GM12878 (cell line): ENCODE measurements around the gene ERN1. TPM values are rescaled to one million over a fixed set of nuclear protein-coding genes. Genes with fewer than 3 reads are reported as not detected.

Experiments used
- ATAC-seq: fragments of 200-7000 bp; cut with Tn5 transposase; 3 replicates; pipeline ENCODE4 v1.9.1; 2020; ENCODE audit warnings: mild to moderate bottlenecking, moderate library complexity
- BruUV-seq: library from RNA; stranded (reverse); fragments of 400-500 nt; replicated peaks from 2 replicates; lab custom pipeline; 2021; lab: Mats Ljungman, UMichigan
- CTCF ChIA-PET: fragments of 300-600 bp; sonication (Branson Sonifier 250); formaldehyde crosslinking; extraction: SDS; loops from one replicate; lab custom pipeline; 2021; ENCODE audit warnings: inconsistent platforms; lab: Yijun Ruan, JAX
- POLR2A ChIA-PET: fragments of 350-600 bp; formaldehyde crosslinking; extraction: SDS; loops from one replicate; lab custom pipeline; 2021; ENCODE audit warnings: inconsistent platforms; lab: Charles Lee
- RAD21 ChIA-PET: fragments of 300-600 bp; sonication (Branson Sonifier 250); formaldehyde crosslinking; loops from one replicate; lab custom pipeline; 2023; ENCODE audit warnings: antibody characterized with exemption; ENCODE audit not compliant: unreplicated experiment; lab: Charles Lee
- SMC1A ChIA-PET: fragments of 300-600 bp; sonication (Branson Sonifier 250); formaldehyde crosslinking; loops from one replicate; lab custom pipeline; 2023; ENCODE audit not compliant: unreplicated experiment, uncharacterized antibody; lab: Charles Lee
- DNase-seq: peaks from one replicate; pipeline ENCODE4 v3.0.0-alpha.2; 2011; ENCODE audit warnings: low read depth, low spot score
- FAIRE-seq: peaks from 3 replicates; lab custom pipeline; 2011; peaks lifted over from hg19 to GRCh38; lab: Jason Lieb, UNC
- H2AFZ ChIP-seq: 2 replicates; pipeline ENCODE4 v1.6.0; 2011; ENCODE audit warnings: low read depth, low read length, control low read depth; ENCODE audit not compliant: control insufficient read depth
- H3K27ac ChIP-seq: 2 replicates; pipeline ENCODE4 v1.5.1; 2011; ENCODE audit warnings: control low read depth; ENCODE audit not compliant: control insufficient read depth, insufficient read depth
- H3K27me3 ChIP-seq, 2 experiments: replicated peaks in 1 of 2; 2 replicates each; pipeline versions ENCODE4 v1.6.0 to v1.6.1; 2011; ENCODE audit warnings: low read length in 1 of 2; ENCODE audit not compliant: control insufficient read depth in 2 of 2, insufficient read depth in 2 of 2
- H3K36me3 ChIP-seq, 2 experiments: 2 replicates each; pipeline ENCODE4 v1.5.1; 2011; ENCODE audit warnings: low read length in 1 of 2; ENCODE audit not compliant: control insufficient read depth in 2 of 2, insufficient read depth in 2 of 2
- H3K4me1 ChIP-seq: 2 replicates; pipeline ENCODE4 v1.6.1; 2011; ENCODE audit warnings: mild to moderate bottlenecking, low read length, moderate library complexity, mixed read lengths; ENCODE audit not compliant: control insufficient read depth, insufficient read depth
- H3K4me2 ChIP-seq: 2 replicates; pipeline ENCODE4 v1.6.0; 2011; ENCODE audit warnings: control low read depth; ENCODE audit not compliant: control insufficient read depth, insufficient read depth
- H3K4me3 ChIP-seq: fragments of 200-600 bp; sonication (generic); 2 replicates; pipeline ENCODE4 v1.5.1; 2016
- H3K79me2 ChIP-seq: 2 replicates; pipeline ENCODE4 v1.6.0; 2011; ENCODE audit warnings: low read length; ENCODE audit not compliant: control insufficient read depth, insufficient read depth
- H3K9ac ChIP-seq: 2 replicates; pipeline ENCODE4 v1.8.0; 2011; ENCODE audit warnings: low read length, control low read depth, mixed read lengths; ENCODE audit not compliant: control insufficient read depth, insufficient read depth
- H3K9me3 ChIP-seq: replicated peaks from 3 replicates; pipeline ENCODE4 v1.5.1; 2011; ENCODE audit warnings: mild to moderate bottlenecking, low read length; ENCODE audit not compliant: control insufficient read depth, insufficient read depth
- H4K20me1 ChIP-seq: 2 replicates; pipeline ENCODE4 v1.6.0; 2011; ENCODE audit not compliant: control insufficient read depth, insufficient read depth
- BACH1 ChIP-seq: fragments of 450-650 bp; IDR thresholded peaks from 2 replicates; pipeline ENCODE4 v1.6.1; 2017; ENCODE audit warnings: mild to moderate bottlenecking, borderline replicate concordance
- EED ChIP-seq: sonication (generic); IDR thresholded peaks from 2 replicates; pipeline ENCODE4 v1.6.1; 2016; ENCODE audit warnings: antibody characterized with exemption, low read depth
- NFXL1 ChIP-seq: fragments of 450-650 bp; IDR thresholded peaks from 2 replicates; pipeline ENCODE4 v1.6.1; 2017; ENCODE audit warnings: antibody characterized with exemption, mild to moderate bottlenecking, borderline replicate concordance
- PAX5 ChIP-seq: IDR thresholded peaks from 2 replicates; pipeline ENCODE4 v1.6.1; 2011; ENCODE audit warnings: low read depth, low read length, borderline replicate concordance
- RELA ChIP-seq: fragments of 450-650 bp; IDR thresholded peaks from 2 replicates; pipeline ENCODE4 v1.8.0; 2014; ENCODE audit warnings: borderline replicate concordance; ENCODE audit not compliant: partially characterized antibody
- SIN3A ChIP-seq: IDR thresholded peaks from 2 replicates; pipeline ENCODE4 v1.6.1; 2012; ENCODE audit warnings: low read depth, low read length, improper control_type of control experiment
- SMC3 ChIP-seq: IDR thresholded peaks from 2 replicates; pipeline ENCODE4 v1.6.1; 2011; ENCODE audit warnings: low read length, improper control_type of control experiment, borderline replicate concordance
- WGBS: methylation state at CpG from one replicate; pipeline ENCODE4 v1.1.6; 2016; ENCODE audit warnings: low lambda C conversion rate; ENCODE audit not compliant: insufficient replicate concordance, insufficient coverage; ENCODE audit errors: missing lambda C conversion rate; 5-methylcytosine and 5-hydroxymethylcytosine counted together
- in situ Hi-C: fragments of 300-500 bp; cut with MboI; formaldehyde crosslinking; loops from 9 replicates; pipeline ENCODE4 v1.14.3; 2018; ENCODE audit warnings: mixed read lengths
- intact Hi-C: fragments of 100-400 bp; cut with micrococcal nuclease; formaldehyde crosslinking; loops from one replicate; pipeline ENCODE4 v1.14.2; 2022; ENCODE audit not compliant: unreplicated experiment
- polyA plus RNA-seq, 11 experiments: library from polyadenylated mRNA; depleted of rRNA in 4 of 11; unstranded in 6 of 11; stranded (reverse) in 5 of 11; fragments of >200 nt; fragmentation: Nextera tagmentation in 4 of 11; fragmentation: Illumina TruSeq in 1 of 11; extraction: Ambion mirVana in 4 of 11; extraction: Trizol in 1 of 11; gene quantifications; 1 replicate in 1 of 11; 2 replicates in 10 of 11; pipeline versions ENCODE4 v1.2.1 to v1.2.3, GENCODE V29; 2011 to 2016; ENCODE audit warnings: inconsistent platforms in 2 of 11, missing spikeins in 2 of 11, low read depth in 1 of 11
- total RNA-seq, 4 experiments: library from RNA; depleted of rRNA in 3 of 4; stranded (reverse); fragments of >200 nt in 3 of 4; fragmentation: Illumina TruSeq in 1 of 4; extraction: Trizol in 1 of 4; gene quantifications; 2 replicates each; pipeline versions ENCODE4 v1.2.1 to v1.2.3, GENCODE V29; 2013 to 2021
- TF ChIP-seq, protein P1 (sequence below): fragments of 450-650 bp; IDR thresholded peaks from 2 replicates; pipeline ENCODE4 v1.6.1; 2017; ENCODE audit warnings: mild to moderate bottlenecking, moderate library complexity
- TF ChIP-seq, protein P2 (sequence below): fragments of 450-650 bp; IDR thresholded peaks from 2 replicates; pipeline ENCODE4 v1.6.1; 2016; ENCODE audit warnings: mild to moderate bottlenecking, moderate library complexity, borderline replicate concordance
- TF ChIP-seq, protein P3 (sequence below): IDR thresholded peaks from 2 replicates; pipeline ENCODE4 v1.6.1; 2011; ENCODE audit warnings: borderline replicate concordance, low read depth, mild to moderate bottlenecking, moderate library complexity, mixed read lengths, low read length; ENCODE audit not compliant: insufficient read depth; ENCODE audit errors: extremely low read length

ERN1 gene
- total and polyA plus RNA-seq, 10 of the 15 experiments (the other 5 are each of a cell fraction or from before 2014, with no cell fraction given): 2.6 to 19.2 (median 7.6) TPM

DNA sequence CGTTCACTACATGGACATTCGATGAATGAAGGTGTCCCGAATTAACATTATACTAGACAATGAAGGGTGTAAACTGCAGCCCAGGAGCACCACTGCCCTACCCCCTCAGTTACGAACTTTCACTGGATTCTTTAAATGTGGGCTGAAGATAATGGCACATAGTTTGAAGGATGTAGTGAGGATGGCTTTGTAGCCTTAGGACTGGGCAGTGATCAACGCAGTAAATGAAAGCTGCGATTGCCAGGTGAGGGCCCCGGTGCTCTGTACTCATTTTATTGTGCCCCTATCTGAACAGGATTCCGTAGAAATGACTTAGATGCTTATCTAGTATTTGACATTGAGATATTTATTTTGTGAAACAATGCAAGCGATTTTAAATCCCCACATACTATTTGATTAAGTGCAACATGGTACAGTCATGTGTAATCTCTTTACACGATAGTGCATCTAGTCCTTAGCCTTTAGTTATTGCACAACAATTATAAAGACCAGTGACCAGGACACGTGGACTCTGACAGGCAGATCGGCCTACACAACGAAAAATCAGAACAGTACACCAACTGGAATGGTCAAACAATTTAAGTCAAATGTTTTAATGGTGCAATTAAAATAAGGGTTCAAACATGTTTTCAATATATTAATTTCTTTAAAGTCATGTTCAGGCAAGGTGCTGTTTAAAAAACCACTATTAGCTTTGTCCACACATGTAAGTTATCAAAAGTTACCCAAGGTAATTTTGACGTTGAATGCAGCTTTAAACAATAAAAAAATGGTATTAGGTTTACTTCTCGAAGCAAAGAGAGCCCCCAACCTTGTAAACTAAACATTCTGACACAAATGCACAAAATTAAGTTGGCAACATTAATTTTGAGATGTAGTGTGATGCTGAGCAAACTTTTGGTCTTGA, 17.4 kb upstream of the ERN1 start:
- Histone ChIP-seq H3K27me3 (no peaks in the 10 kb centered on the region), H3K4me2 (peak overlapping the region; percentile 92), H3K4me3 (peak overlapping the region; percentile 79), H3K9ac (peak overlapping the region; percentile 99), H4K20me1 (no peaks in the 10 kb centered on the region), H3K36me3 (peaks cover 3 to 11% of the 10 kb centered on the region in 2 experiments), H3K9me3 (no peaks in the 10 kb centered on the region), H3K79me2 (peaks cover 20% of the 10 kb centered on the region), H3K4me1 (peaks cover 3% of the 10 kb centered on the region; the same call in 1 of the 2 replicates), H3K27ac (peak overlapping the region; percentile 94), H2AFZ (no peak overlapping the region)
- ChIA-PET RAD21 (interaction anchor here (0.9 to 3.9 kb wide), 3 partner anchors 115 to 135 kb away, joined by 3 to 20 read pairs (median 4); no protein-coding TSS in a partner anchor), CTCF (interaction anchor here (0.9 to 3.9 kb wide), 4 partner anchors 14 to 135 kb away, joined by 3 to 30 read pairs (median 8); no protein-coding TSS in a partner anchor), SMC1A (interaction anchor here (1.0 to 5.7 kb wide), 7 partner anchors 15 to 271 kb away, joined by 3 to 50 read pairs (median 5); no protein-coding TSS in a partner anchor), POLR2A (interaction anchor here (0.9 to 1.8 kb wide), 6 partner anchors 16 to 304 kb away, joined by 3 to 7 read pairs (median 4); no protein-coding TSS in a partner anchor)
- in situ Hi-C loops: no loop called here
- no peak for FAIRE-seq
- DNase-seq: no peak
- 10% methylated on average over 15 of the region's 15 CpGs for WGBS
- intact Hi-C loops: loop anchor here (5.0 kb wide), 2 partner anchors 115 to 135 kb away; partner anchors contain the start of gene TEX2
- no TSS peak for BruUV-seq
- peak; percentile 10 for ATAC-seq
- no peak for TF ChIP-seq RELA
- TF ChIP-seq PAX5: no peak
- TF ChIP-seq, protein P1, sequence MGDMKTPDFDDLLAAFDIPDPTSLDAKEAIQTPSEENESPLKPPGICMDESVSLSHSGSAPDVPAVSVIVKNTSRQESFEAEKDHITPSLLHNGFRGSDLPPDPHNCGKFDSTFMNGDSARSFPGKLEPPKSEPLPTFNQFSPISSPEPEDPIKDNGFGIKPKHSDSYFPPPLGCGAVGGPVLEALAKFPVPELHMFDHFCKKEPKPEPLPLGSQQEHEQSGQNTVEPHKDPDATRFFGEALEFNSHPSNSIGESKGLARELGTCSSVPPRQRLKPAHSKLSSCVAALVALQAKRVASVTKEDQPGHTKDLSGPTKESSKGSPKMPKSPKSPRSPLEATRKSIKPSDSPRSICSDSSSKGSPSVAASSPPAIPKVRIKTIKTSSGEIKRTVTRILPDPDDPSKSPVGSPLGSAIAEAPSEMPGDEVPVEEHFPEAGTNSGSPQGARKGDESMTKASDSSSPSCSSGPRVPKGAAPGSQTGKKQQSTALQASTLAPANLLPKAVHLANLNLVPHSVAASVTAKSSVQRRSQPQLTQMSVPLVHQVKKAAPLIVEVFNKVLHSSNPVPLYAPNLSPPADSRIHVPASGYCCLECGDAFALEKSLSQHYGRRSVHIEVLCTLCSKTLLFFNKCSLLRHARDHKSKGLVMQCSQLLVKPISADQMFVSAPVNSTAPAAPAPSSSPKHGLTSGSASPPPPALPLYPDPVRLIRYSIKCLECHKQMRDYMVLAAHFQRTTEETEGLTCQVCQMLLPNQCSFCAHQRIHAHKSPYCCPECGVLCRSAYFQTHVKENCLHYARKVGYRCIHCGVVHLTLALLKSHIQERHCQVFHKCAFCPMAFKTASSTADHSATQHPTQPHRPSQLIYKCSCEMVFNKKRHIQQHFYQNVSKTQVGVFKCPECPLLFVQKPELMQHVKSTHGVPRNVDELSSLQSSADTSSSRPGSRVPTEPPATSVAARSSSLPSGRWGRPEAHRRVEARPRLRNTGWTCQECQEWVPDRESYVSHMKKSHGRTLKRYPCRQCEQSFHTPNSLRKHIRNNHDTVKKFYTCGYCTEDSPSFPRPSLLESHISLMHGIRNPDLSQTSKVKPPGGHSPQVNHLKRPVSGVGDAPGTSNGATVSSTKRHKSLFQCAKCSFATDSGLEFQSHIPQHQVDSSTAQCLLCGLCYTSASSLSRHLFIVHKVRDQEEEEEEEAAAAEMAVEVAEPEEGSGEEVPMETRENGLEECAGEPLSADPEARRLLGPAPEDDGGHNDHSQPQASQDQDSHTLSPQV: no peak
- TF ChIP-seq, protein P2, sequence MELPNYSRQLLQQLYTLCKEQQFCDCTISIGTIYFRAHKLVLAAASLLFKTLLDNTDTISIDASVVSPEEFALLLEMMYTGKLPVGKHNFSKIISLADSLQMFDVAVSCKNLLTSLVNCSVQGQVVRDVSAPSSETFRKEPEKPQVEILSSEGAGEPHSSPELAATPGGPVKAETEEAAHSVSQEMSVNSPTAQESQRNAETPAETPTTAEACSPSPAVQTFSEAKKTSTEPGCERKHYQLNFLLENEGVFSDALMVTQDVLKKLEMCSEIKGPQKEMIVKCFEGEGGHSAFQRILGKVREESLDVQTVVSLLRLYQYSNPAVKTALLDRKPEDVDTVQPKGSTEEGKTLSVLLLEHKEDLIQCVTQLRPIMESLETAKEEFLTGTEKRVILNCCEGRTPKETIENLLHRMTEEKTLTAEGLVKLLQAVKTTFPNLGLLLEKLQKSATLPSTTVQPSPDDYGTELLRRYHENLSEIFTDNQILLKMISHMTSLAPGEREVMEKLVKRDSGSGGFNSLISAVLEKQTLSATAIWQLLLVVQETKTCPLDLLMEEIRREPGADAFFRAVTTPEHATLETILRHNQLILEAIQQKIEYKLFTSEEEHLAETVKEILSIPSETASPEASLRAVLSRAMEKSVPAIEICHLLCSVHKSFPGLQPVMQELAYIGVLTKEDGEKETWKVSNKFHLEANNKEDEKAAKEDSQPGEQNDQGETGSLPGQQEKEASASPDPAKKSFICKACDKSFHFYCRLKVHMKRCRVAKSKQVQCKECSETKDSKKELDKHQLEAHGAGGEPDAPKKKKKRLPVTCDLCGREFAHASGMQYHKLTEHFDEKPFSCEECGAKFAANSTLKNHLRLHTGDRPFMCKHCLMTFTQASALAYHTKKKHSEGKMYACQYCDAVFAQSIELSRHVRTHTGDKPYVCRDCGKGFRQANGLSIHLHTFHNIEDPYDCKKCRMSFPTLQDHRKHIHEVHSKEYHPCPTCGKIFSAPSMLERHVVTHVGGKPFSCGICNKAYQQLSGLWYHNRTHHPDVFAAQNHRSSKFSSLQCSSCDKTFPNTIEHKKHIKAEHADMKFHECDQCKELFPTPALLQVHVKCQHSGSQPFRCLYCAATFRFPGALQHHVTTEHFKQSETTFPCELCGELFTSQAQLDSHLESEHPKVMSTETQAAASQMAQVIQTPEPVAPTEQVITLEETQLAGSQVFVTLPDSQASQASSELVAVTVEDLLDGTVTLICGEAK: no peak
- TF ChIP-seq BACH1: 0 out of 2 replicates have a peak, but pooled peaks have one; percentile 15
- TF ChIP-seq EED: no peak
- TF ChIP-seq, protein P3, sequence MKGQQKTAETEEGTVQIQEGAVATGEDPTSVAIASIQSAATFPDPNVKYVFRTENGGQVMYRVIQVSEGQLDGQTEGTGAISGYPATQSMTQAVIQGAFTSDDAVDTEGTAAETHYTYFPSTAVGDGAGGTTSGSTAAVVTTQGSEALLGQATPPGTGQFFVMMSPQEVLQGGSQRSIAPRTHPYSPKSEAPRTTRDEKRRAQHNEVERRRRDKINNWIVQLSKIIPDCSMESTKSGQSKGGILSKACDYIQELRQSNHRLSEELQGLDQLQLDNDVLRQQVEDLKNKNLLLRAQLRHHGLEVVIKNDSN: no peak
- TF ChIP-seq SIN3A: no peak
- TF ChIP-seq NFXL1: no peak
- TF ChIP-seq SMC3: no peak
